LNCaP clone FGC (cell line): ENCODE measurements around the gene WNK2.

Experiments
- DNase-seq: peaks from one replicate; pipeline ENCODE4 v3.0.0-alpha.2; 2011; ENCODE audit warnings: low read depth
- H3K4me3 ChIP-seq: 2 replicates; pipeline ENCODE4 v1.5.1; 2011; ENCODE audit warnings: mild to moderate bottlenecking, low read depth, low read length, control low read depth
- TF ChIP-seq, protein P1 (sequence below): IDR thresholded peaks from 2 replicates; pipeline ENCODE4 v1.5.1; 2012; ENCODE audit warnings: mild to moderate bottlenecking; ENCODE audit not compliant: control insufficient read depth, insufficient read depth; ENCODE audit errors: extremely low read depth

The WNK2 gene

DNA sequence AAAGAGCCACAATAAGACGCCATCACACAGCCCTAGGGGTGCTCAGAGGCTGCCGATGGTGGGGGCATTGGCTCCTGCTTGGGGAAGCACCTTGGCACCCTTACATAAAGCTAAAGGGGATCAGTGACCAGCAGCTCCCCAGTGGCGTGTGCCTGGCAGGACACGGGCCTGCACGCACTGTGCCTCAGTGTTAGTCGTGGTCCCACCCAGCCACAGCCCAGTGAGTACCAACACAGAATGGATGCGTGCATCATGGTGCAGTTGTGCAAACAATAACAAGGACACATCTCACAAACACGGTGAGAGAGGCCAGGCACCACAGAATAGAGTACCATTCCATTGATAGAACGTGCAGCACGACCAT, 103.2 kb downstream of the WNK2 start:
- H3K4me3 ChIP-seq, result no peak overlapping the region
- TF ChIP-seq, protein P1, sequence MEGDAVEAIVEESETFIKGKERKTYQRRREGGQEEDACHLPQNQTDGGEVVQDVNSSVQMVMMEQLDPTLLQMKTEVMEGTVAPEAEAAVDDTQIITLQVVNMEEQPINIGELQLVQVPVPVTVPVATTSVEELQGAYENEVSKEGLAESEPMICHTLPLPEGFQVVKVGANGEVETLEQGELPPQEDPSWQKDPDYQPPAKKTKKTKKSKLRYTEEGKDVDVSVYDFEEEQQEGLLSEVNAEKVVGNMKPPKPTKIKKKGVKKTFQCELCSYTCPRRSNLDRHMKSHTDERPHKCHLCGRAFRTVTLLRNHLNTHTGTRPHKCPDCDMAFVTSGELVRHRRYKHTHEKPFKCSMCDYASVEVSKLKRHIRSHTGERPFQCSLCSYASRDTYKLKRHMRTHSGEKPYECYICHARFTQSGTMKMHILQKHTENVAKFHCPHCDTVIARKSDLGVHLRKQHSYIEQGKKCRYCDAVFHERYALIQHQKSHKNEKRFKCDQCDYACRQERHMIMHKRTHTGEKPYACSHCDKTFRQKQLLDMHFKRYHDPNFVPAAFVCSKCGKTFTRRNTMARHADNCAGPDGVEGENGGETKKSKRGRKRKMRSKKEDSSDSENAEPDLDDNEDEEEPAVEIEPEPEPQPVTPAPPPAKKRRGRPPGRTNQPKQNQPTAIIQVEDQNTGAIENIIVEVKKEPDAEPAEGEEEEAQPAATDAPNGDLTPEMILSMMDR, result no peak
- no peak for DNase-seq

DNA sequence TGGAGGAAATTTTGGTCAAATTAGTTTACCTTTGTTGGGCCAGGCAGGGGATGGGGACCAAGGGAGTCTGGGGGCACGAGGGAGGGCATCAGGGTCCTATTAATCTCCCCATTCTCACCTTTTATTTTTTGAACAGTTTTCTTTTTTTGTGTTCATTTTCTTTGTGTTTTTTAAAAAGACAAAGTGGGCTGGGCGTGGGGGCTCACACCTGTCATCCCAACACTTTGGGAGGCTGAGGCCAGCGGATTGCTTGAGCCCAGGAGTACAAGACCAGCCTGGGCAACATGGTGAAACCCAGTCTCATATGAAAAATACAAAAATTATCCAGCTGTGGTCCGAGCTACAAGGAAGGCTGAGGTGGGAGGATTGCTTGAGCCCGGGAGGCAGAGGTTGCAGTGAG, 103.7 kb downstream of the WNK2 start:
- DNase-seq, result no peak
- no peak overlapping the region for H3K4me3 ChIP-seq
- TF ChIP-seq, protein P1, result no peak

DNA sequence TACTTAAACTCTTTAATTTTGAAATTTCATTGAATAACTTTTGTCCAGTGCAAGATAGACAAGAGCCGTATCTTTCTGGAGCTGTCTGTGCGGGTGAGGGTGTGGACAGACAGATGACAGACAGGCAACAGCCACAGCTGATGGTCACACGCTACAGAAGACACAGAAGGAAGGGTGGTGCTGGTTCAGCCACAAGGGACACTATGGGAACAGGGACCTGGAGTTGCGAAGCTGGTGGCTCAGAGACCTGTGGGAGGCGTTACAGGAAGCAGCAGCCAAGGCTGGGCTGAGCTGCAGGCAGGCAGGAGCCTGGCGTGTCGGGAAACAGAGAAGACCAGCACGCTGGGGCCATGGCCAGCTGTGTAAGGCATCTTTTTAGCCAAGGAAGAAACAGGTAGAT, 104.4 kb downstream of the WNK2 start:
- TF ChIP-seq, protein P1, result no peak
- no peak for DNase-seq
- no peak overlapping the region for H3K4me3 ChIP-seq

DNA sequence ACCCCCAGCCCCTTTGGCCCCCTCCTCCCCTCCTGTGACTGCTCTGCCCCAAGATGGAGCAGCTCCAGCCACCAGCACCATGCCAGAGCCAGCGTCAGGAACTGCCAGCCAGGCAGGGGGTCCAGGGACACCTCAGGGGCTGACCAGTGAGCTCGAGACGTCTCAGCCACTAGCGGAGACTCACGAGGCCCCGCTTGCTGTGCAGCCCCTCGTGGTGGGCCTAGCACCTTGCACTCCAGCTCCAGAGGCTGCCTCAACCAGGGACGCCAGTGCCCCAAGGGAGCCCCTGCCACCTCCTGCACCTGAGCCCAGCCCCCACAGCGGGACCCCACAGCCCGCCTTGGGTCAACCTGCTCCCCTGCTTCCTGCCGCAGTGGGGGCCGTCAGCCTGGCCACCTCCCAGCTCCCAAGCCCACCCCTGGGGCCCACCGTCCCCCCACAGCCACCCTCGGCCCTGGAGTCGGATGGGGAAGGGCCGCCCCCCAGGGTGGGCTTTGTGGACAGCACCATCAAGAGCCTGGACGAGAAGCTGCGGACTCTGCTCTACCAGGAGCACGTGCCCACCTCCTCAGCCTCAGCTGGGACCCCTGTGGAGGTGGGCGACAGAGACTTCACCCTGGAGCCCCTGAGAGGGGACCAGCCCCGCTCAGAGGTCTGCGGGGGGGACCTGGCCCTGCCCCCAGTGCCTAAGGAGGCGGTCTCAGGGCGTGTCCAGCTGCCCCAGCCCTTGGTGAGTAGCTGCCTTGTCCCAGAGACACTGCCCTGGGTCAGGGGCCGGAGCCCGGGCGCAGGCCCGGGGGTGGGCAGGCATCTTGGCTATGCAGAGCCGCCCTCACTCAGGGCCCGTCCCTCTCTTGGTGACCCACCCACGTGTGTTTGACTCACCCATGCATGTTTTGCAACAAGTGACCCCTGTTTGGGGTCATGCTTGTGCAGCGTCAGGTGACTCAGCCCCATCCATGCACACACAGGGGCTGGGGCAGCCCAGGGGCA, 105.2 kb downstream of the WNK2 start:
- no peak overlapping the region for H3K4me3 ChIP-seq
- TF ChIP-seq, protein P1, result no peak
- DNase-seq, result no peak

GRCh38 chr9:93290495-93291434, 106.8 kb downstream of the WNK2 start:
- TF ChIP-seq, protein P1, result no peak
- DNase-seq, result no peak
- H3K4me3 ChIP-seq, result no peak overlapping the region

GRCh38 chr9:93291536-93292287, 107.8 kb downstream of the WNK2 start:
- DNase-seq, result no peak
- no peak overlapping the region for H3K4me3 ChIP-seq
- TF ChIP-seq, protein P1, result no peak
